GM15510 (cell line): Measurements from ENCODE around the gene PARP6.

Experiments used
- POLR2A ChIP-seq: IDR thresholded peaks from 3 replicates; pipeline ENCODE4 v1.6.1; 2011; ENCODE audit warnings: borderline replicate concordance; ENCODE audit not compliant: insufficient read length; ENCODE audit errors: extremely low read depth

PARP6 gene, protein sequence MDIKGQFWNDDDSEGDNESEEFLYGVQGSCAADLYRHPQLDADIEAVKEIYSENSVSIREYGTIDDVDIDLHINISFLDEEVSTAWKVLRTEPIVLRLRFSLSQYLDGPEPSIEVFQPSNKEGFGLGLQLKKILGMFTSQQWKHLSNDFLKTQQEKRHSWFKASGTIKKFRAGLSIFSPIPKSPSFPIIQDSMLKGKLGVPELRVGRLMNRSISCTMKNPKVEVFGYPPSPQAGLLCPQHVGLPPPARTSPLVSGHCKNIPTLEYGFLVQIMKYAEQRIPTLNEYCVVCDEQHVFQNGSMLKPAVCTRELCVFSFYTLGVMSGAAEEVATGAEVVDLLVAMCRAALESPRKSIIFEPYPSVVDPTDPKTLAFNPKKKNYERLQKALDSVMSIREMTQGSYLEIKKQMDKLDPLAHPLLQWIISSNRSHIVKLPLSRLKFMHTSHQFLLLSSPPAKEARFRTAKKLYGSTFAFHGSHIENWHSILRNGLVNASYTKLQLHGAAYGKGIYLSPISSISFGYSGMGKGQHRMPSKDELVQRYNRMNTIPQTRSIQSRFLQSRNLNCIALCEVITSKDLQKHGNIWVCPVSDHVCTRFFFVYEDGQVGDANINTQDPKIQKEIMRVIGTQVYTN

DNA sequence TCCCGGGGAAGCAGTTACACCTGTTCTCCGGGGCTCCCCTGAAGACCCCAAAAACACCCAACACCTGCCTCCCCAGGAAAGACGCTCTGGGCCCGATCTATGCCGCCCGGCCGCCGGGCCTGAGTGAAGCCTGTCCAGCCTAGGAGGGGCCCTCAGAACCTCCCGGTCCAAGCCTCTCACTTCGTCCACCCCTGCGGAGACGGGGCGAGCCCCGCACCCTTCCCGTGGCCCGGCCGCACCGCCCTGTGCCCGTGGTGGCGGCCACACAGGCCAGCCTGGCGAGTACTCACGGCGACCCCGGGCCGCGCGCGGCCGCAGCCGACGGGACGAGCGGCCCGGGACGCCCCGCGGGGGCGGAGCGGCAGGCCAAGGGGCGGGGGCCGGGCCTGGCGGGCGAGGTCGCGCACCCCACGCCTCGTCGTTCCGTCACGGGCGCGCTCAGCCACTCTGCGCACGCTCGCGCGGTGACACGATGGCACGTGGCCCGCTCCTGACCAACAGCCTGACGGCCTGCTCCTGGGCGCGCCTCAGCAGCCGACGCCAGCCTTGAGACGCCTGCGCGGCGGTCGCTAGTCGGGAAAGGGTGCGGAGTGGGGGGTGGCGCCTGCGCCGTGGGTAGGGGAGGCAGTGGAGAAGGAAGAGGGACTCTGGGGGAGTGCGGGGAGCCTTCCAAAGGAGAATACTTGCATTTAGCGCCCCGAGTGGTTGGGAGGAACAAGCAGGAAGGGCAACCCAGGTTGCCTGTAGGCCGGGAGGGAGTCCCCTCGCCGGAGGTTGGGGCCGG, at the start of gene PARP6:
Gene PARP6, minus strand, starts transcription at position 342 of the 784 bp plus-strand sequence. CDS start 5,077 bp downstream, outside the sequence.
- TF ChIP-seq POLR2A: peak; percentile 71

DNA sequence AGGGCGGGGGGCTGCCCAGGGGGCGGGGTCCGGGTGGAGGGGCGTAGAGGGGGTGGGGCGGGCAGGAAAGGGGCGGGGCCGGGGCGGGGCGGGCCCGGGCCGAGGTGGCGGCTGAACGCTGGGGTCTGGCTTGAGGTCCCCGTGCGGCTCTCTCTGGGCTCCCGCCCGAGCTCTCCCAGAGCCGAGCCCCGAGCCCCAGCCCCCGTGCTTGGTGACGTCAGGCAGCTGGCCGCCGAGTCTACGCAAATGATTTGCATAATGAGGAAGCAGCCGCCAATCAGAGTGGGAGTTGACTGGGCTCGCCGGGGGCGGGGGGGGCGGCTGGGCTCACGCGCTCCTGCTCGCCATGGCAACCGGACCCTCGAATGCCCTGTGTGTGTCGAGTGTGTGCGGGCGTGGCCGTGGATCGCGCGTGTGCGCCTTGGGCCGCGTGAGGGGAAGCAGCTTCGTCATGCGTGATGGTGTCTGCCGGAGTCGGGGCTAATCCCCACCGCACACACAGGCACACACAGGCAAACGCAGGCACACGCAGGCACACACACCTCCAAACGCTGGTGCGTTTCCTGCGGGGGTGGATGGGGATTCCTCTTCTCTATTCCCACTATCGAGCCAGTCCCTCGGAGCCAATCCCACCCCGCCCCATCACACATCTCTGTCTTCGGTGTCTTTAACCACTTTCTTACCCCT, 47.8 kb upstream of the PARP6 start, which contains the start of gene CELF6:
Gene CELF6, minus strand, starts transcription at position 173 of the 687 bp plus-strand sequence. CDS start 283 bp downstream, outside the sequence.
- TF ChIP-seq POLR2A: no peak

DNA sequence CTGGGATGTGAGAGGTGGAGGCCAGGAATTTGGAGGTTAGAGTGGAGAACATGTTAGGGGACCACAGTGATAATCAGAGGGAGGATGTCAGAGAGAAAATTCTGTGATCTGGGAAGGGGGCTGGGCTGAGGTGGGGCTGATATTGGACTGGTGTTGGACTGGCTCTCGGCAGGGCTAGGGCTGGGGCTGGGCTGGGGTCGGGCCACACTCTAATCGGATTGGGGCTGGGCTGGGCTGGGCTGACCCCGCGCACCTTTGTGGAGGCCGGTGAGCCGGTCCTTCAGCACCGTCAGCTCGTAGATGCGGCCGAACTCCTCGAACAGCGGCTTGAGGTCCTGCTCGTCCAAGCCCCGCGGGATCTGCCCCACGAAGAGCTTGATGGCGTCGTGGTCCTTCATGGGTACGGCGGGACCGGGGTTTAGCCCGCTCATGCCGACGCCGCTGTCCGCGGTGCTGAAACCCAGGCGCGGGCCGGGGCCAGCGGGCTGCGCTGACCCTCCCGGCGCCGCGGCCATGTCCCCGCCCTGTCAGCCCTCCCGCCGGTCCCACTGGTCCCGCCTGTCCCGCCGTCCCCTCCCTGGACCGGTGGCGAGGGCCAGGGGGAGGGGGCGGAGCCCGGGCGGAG, 47.1 kb upstream of the PARP6 start:
- no peak for TF ChIP-seq POLR2A

DNA sequence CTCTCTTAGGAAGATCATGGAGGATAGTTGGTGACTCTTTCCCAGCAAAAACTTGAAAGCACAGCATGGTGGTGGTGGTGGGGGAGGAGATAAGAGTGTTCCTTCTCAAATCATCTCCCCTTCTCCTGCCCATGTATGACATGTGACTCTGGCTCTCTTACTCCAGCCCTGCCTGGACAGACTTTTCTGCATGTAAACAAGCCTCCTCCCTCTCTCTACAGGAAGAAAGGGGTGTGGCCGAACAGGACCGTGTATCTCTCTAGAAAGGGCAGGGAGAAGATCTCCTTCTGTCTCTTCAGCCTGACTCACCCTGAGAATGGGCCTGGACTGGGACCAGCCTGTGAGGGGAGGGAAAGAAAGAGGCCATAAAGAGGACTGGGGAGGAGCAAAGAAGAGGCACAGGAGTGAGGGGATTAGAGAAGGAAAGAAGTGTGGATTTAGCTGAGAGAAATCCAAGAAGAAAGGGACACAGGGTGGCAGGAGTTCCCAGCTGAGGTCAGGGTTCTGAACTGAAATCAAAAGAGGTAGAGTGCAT, 46.1 kb upstream of the PARP6 start:
- no peak for TF ChIP-seq POLR2A

DNA sequence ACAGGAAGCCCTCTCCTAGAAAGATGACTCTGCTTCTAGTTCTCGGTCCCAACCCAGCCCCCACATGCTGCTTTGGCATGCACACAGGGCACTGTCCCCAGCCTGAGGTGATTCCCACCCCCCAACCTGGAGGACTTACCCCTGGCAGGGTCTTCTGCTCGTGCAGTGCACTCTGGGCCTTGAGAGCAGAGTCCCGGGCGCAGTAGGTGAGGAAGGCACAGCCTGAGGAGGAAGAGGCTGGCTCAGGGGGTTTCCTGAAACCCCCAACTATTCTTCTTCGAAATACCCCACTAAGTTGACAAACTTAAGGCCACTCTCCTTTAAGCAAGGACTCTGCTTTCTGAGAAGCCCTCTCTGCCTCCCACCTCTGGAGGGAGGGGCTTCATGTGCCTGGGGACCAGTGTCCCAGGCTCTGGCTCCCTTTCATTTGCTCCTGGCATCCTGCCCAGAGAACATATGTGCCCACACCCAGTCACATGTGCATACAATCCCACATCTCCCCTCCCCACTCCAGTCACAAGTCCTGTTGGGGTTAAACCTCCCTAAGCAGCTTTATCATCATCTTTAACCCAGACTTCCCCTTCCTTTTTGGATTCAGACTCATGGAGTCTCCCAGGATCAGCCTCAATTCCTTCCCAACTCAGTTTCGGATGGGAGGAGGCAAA, 43.5 kb upstream of the PARP6 start:
- no peak for TF ChIP-seq POLR2A

DNA sequence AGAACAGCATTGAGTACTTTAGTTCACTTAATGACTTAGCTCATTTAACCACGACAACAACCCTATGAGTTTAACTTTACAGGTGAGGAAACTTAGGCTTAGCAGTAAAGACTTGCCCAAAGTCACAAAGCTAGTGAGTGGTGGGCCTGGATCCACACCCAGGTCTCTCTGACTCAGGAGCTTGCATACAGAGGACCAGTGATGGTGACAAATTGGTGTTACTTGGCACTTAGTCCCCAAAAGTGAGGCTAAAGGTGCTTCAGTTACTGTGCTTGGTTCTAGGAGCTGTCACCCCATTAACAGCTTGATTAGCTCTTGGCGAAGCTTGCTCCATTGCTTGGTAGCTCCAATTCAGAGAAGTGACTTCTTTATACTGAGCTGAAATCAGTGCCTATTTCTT, 41.5 kb upstream of the PARP6 start:
- no peak for TF ChIP-seq POLR2A

DNA sequence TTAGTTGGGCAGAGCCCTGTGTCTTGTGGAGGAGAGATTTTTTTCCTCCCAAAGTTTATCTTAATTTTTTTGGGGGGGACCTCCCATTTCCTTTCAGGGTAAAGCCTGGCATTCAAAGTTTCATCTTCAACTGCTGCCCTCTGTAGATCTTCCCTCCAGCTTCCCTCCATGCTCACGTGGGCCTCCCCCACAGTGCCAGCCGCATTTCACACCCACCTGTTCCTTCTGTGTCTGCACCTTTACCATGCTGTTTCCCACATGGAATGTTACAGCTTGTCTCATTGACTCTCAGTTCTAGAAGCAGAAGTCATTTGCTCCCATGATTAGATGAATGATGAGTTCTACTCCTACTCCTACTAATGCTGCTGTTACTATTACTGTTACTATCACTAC, 41.1 kb upstream of the PARP6 start:
- TF ChIP-seq POLR2A: no peak

DNA sequence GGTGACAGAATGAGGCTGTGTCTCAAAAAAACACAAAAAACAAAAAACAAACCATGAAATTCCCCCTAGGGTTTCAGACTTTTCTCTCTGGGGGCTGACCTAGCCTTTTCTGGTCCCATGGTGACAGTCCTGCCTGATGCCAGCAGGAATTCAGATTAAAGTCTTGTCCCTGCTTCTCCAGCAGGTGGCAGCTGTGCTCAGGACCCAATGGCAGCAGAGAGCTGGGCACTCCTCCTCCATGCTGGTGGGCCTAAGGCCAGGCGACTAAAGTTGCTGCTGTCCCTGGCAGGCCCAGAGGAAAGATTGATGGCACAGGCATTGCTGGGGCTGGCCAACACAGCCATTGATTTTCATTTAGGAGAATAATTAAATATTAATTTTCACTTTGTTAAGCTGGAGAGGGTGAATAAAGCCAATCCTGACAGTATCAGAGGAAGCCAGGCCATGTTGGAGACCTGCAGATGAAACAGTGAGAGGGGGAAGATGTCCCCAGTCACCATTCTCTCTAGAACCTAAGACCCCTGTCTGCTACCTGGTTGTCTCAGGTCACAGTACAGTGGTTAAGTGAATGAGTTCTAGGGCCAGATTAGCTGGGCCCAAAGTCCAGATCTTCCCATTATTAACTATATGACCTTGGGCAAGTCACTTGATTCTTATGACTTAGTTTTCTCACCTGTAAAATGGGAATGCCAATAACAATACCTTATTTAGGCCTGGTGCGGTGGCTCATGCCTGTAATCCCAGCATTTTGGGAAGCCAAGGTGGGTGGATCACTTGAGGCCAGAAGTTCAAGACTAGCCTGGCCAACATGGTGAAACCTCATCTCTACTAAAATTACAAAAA, 40.5 kb upstream of the PARP6 start:
- TF ChIP-seq POLR2A: no peak

DNA sequence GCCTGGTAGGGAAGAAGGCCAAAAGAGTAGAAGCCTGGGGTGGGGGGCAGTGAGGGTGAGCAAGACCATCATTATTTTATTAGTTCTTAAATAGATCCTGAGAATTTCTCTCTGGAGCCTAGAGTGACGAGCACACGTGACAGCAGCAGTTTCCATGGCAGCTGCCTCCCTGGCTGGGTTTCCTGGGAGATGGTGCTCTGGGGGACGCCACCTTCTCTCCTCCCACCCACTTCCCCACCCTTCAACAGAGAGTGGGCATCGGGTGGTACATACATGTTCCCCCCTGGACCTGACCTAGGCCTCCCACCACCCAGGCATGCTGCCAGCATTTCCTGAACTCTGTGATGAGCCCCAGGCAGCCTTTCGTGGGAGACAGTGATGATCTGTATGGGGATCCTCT, 34.7 kb upstream of the PARP6 start:
- TF ChIP-seq POLR2A: no peak

DNA sequence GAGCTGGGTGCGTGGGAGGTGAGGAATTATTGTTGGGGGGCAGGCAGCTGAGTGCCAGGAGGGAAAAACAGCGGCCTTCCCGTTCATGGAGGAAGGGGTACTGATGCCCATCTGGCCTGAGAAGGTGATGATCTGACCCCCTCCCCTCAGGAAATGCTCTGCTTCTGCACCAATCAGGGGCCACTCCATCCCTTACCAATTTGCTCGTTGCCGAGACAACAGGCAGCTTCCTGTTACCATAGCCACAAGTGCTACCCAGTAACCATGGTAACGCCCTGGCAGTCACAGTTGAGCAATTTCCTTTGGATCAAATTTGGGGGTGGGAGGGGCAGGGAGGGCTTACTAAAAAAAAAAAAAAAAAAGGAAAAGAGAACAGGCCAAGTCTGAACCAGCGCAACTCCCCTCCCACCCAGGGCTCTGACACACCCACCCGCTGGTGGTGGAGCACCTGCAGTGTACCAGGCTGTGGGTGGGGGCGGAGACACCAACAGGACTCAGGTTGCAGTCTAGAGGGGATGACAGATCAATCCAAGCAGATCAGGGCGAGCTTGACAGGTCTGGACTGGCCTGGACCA, 33.9 kb upstream of the PARP6 start:
- no peak for TF ChIP-seq POLR2A

DNA sequence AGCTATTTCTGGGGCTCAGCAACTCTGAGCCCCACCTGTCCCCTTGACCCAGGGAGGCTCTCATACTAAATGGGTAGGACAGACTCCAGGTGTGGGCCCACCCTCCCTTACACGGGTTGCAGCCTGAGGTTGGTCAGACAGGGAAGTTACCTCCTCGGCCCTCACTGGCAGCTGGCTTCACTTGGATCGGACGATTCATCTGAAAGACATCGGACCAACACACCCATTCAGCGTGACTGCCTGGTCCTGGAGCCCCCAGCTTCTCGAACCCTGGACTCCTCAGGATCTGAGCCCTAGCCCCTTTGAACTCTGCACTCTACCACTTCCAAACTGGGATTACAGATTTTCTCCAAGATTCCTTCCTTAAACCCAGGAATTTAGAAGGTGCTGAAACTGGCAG, 32.2 kb upstream of the PARP6 start:
- TF ChIP-seq POLR2A: no peak

DNA sequence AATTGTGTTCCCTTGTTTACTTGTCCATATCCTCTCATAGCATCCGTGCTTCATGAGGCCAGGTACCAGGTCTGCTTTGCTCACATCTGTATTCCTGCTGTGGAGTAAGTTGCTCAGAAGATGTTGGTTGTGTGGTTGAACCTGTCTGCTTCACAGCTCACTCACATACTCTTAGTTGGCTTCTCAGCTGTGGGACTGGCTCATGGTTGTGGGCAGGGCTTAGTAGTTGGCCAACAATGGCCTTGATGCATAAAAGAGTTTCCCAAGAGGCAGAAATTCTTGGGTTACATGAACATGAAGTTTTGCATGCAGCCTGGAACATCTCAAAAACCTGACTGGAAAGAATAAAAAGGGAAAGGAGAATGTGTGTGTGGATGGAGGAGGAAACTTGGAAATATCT, 30.6 kb upstream of the PARP6 start:
- no peak for TF ChIP-seq POLR2A
